Right renal cortex interstitium (tissue), 3 donors: ENCODE results near the gene NUDT9. TPM values are rescaled to one million over a fixed set of nuclear protein-coding genes. Genes with fewer than 3 reads are reported as not detected.
"Not testable (repeated sequence)": the region's sequence is repeated elsewhere in the genome, so short reads cannot be mapped to it uniquely, and the experiment has no call there.

Experiments
- DNase-seq, 3 donors: peaks; one replicate each; pipeline ENCODE4 v3.0.0-alpha.2; 2013; ENCODE audit warnings: low read depth in 3 of 3, low spot score in 2 of 3
- polyA plus RNA-seq, 3 donors: library from polyadenylated mRNA; unstranded; fragments of 120-200 nt; gene quantifications; one replicate each; pipeline ENCODE4 v1.2.1, GENCODE V29; 2013; ENCODE audit not compliant: insufficient read length in 3 of 3

The NUDT9 gene
- polyA plus RNA-seq, 3 donors, result 76.5 to 79.7 (median 78.8) TPM

DNA sequence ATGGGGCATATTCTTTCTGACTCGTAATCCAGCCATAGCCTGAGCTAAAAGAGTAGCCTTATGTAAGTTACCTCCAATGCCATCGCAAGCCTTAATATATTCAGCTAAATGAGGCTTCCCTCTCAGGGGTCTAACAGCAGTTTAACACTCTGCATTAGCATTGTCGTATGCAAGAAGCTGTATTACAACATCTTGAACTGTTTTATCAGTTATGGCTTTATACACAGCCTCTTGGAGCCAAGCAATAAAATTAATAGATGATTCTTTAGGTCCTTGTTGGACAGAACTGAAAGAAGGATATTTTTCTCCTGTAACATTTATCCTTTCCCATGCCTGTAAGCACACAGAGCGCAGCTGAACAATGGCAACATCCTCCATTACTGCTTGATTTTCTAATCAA lies 15.5 kb upstream of the NUDT9 start:
- DNase-seq, result not testable (repeated sequence)

GRCh38 chr4:87409420-87409939 lies 12.9 kb upstream of the NUDT9 start:
- no peak for DNase-seq

DNA sequence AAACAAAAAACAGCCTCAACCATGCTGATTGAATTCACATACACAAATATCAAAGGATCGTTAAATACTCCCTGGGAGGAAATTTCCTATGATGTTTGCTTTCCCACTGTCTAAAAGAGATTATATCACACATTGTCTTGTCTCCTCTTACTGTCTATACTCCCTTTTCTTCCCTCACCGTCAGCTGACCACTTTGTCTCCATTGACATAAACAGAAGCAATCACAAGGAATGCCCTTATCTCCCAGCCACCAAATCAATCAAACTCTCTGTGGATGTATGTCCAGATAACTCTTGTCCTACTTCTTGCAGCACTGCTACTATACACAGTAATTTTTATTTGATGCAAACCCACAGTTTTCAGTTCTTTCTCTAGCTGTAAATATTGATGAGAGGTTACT lies 12.2 kb upstream of the NUDT9 start:
- DNase-seq, result no peak

DNA sequence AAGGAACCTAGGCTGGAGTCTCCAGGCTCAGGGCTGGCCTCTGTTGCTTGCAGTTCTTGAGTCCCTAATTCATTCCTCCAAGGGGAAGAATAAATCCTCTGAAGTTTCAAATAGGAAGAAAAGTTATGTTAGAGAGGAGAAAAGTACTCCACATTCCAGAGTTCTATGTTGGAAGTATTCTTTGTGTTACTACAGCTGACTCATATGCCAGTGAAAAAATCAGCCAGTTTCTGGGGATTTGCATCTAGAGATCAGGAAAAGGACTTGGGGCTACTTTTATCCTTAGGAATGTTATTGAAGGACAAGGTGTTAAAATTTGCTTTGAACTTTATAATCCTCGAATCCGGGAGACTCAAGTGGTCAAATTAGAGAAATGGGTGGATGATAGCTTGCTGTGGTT lies 11.7 kb upstream of the NUDT9 start:
- no peak for DNase-seq

- no peak for DNase-seq
Observed at GRCh38 chr4:87414816-87415215, 7.6 kb upstream of the NUDT9 start.

- no peak for DNase-seq
Observed at GRCh38 chr4:87416965-87417364, 5.4 kb upstream of the NUDT9 start.

DNA sequence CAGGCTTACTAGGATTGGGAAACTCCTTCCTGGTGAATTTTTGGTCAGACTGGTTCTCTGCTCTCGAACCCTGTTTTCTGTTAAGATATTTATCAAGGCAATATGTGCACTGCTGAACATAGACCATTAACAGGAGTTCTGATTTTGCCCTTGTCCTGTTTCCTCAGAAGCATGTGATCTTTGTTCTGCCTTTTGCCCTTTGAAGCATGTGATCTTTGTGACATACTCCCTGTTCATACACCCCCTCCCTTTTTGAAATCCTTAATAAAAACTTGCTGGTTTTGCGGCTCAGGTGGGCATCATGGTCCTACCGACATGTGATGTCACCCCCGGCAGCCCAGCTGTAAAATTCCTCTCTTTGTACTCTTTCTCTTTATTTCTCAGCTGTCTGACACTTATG lies 4.0 kb upstream of the NUDT9 start:
- not testable (repeated sequence) for DNase-seq

DNA sequence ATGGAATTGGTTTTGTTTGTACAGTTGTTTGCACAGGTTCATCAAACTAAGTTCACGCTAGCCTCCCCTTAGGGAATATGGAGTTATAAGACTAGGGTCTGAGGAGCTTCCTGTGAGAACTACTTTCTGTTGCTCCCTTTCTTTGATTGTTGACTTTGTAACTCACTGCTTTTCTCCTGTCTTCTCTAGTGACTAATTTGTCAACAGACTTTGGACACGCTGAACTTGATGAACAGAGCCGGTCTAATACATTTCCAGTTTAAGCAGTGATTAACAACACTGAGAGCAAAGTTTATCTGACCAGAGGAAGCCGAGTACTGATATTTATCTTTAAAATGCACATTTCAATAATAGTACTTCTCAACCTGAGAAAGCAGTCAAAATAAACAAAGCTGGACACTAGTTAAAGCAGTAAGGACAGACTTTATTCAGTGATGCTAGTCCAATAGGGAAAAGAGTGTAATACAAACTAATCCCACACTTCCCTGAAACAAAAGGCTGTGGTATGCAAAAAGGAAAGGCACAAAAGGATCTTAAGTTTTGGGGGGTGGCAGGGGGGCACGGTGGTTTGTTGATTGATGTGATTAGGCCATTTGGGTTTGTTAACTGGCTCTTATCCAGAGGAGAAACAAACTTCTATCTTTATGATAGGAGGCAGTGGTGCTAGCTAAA lies 2.7 kb upstream of the NUDT9 start:
- no peak for DNase-seq

DNA sequence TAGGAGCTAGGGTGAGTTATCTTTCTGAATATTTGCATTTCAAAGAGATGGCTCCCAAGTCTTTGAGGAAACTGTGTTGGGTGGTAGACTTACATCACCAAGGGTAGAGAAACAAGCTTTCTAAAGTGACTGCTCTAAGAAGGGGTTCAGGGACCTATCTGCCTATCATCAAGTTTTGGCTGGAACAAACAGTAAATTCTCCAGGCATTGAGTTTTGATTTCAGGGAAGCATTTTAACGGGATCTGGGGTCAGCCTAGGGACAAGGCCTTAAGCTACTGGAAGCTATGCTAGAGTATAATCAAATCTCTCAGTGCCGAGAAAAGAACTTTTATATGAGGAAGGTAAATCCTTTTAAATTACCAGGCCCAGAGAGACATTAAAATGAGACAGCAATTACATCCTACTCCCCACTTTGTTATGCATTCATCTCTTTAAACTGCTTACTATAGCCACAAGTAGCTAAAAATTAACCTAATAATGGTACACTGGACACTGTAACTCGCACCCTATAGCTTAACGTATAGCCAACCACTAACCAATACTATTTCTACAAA lies 2.0 kb upstream of the NUDT9 start:
- DNase-seq, result no peak

GRCh38 chr4:87423317-87424098 lies 1.1 kb downstream of the NUDT9 start:
- DNase-seq, result no peak

DNA sequence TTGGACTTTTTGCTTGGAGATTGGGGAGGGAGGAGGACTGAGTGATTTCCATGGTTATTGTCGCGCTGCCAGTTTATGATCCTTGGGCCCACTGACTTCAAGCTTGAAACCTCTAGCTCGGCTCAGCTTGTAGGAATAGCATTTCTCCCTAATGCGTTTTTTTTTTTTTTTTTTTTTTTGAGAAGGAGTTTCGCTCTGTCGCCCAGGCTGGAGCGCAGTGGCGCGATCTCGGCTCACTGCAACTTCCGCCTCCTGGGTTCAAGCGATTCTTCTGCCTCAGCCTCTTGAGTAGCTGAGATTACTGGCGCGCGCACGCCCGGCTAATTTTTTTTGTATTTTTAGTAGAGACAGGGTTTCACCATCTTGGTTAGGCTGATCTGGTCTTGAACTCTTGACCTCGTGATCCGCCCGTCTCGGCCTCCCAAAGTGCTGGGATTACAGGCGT lies 1.7 kb downstream of the NUDT9 start:
- DNase-seq, result not testable (repeated sequence)

- DNase-seq, result no peak
Observed at GRCh38 chr4:87425711-87426110, 3.3 kb downstream of the NUDT9 start.

DNA sequence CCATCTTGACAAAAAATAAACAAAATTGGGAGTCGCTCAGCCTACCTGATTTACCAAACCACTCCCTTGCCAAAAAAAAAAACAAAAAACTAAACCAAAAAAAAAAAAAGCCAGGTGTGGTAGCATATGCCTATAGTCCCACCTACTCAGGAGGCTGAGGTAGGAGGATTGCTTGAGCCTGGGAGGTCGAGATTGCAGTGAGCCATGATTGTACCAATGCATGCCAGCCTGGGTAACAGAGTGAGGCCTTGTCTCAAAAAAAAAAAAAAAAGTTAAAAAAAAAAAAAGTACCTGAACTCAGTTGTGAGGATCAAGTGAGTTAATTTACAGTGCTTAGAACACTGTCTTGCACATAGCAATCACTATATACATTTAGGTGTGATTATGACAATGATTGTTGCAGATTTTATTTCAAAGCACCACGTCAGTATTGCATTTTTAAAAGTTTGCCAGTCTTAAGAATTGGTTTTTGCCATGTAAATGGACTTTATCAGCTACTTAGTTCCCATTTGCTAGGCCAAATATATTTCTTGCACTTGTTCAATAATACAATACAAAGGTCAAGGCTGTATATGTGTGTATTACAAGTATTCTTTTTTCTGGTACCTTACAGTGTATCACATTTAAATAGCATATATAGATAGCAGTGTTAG lies 4.6 kb downstream of the NUDT9 start:
- no peak for DNase-seq

DNA sequence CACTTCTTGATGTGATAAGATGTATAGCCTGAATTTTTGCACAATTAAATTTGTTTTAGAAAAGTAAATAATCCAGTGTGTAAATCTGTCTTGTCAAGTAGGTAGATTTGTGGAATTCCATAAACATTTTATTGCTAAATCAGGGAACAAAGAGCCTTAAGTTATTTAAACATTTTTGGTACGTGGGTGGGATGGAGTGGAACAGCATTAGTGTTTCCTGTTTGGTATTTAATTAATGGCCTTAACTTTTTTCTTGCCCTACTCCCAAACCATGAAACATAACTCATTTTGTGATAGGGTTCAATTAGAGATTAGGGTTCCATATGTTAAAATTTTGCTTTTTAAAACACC lies 5.1 kb downstream of the NUDT9 start:
- no peak for DNase-seq

- DNase-seq, result no peak
Observed at GRCh38 chr4:87428979-87429378, 6.6 kb downstream of the NUDT9 start.

DNA sequence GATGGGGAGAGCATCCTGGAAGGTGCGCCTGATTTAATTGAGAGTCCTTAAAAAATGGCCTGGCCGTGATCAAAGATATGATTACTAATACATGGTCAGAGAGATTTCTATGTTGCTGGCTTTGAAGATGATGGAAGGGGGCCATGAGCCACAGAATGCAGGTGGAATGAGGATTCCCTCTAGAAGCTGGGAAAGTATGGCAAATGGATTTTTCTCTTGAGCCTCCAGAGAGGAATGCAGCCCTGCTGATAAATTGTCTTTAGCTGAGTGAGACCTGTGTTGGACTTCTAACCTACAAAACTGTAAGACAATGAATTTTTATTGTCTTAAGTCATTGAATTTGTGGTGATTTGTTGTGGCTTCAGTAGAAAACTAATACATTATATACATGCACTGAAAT lies 7.7 kb downstream of the NUDT9 start:
- DNase-seq, result no peak

- DNase-seq, result no peak
Observed at GRCh38 chr4:87433342-87433741, 11.0 kb downstream of the NUDT9 start.

DNA sequence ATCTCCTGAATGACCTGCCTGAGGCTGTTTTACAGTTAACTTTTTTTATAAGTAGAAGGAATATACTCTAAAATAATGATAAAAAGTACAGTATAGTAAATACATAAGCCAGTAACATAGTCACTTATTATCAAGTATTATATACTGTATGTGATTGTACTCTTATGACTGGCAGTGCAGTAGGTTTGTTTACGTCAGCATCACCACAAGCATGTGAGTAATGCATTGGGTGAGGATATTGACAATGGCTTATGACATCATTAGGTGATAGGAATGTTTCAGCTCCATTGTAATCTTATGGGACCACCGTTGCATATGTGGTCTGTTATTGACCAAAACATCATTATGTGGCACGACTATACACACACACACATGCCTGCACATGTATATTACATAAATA lies 20.5 kb downstream of the NUDT9 start:
- DNase-seq, result no peak

DNA sequence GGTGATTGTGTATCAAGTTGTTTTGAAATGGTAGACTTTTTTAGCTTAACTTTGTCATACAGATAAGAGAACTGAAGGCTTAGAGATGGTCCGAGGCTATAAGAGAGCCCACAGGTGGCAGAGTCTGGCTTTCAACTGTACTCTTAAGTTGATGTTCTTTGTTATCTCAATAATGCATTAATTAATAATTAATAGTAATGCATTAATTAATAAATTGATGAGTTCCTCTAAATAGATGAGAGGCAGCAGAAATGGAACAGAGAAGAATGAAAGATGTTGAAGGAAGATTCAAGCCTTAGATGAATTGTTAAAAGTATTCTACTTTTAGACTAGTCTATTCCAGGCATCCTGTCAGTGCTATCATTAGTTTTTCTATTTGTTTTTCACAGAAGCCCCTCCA lies 22.4 kb downstream of the NUDT9 start:
- no peak for DNase-seq

DNA sequence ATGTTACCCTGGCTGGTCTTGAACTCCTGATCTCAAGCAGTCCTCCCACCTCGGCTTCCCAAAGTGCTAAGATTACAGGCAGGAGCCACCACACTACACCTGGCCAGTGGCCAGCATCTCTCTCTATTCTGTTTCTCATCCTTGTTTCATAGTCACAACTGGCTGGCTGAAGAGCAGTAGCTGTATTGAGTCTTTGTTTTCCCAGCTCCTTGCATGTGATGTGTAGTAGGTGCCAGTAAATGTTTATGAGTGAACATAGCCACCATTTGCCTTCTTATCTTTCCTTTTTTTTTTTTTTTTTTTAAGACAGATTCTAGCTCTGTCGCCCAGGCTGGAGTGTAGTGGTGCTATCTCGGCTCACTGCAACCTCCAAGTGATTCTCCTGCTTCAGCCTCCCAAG lies 23.6 kb downstream of the NUDT9 start:
- no peak for DNase-seq

DNA sequence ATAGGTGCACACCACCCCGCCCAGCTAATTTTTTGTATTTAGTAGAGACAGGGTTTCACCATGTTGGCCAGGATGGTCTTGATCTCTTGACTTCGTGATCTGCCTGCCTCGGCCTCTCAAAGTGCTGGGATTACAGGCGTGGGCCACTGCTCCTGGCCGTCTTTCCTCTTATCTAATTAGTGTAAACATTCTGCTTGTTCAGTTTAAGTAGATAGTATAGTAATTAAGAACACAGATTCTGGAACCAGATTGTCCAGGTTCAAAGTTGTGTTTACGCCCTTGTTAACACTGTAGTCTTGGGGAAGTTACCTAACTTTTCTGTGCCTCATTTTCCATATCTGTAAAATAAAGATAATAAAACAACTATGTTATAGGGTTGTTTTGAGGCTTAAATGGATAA lies 24.0 kb downstream of the NUDT9 start:
- not testable (repeated sequence) for DNase-seq
